GM23338 (cell line): ENCODE results near the gene AKR1E2. TPM values are rescaled to one million over a fixed set of nuclear protein-coding genes. Genes with fewer than 3 reads are reported as not detected.

Experiments
- ATAC-seq: fragments of 200-7000 bp; cut with Tn5 transposase; 3 replicates; pipeline ENCODE4 v1.9.1; 2020
- DNase-seq: peaks from one replicate; pipeline ENCODE4 v3.0.0-alpha.2; 2015; ENCODE audit warnings: low spot score
- H2AFZ ChIP-seq: fragments of 200-600 bp; sonication (generic); 2 replicates; pipeline ENCODE4 v1.8.0; 2016; ENCODE audit warnings: antibody characterized with exemption, mild to moderate bottlenecking, moderate library complexity
- H3F3A ChIP-seq: fragments of 200-600 bp; sonication (generic); replicated peaks from 2 replicates; pipeline ENCODE4 v1.8.0; 2017; ENCODE audit warnings: antibody characterized with exemption, mixed run types, low read depth
- H3K27ac ChIP-seq: fragments of 200-600 bp; sonication (generic); 2 replicates; pipeline ENCODE4 v1.6.1; 2016; ENCODE audit warnings: low read depth
- H3K27me3 ChIP-seq: fragments of 200-600 bp; sonication (generic); 2 replicates; pipeline ENCODE4 v1.8.0; 2016; ENCODE audit warnings: mild to moderate bottlenecking, mixed run types, moderate library complexity; ENCODE audit not compliant: insufficient read depth
- H3K36me3 ChIP-seq: fragments of 200-600 bp; sonication (generic); 2 replicates; pipeline ENCODE4 v1.8.0; 2016; ENCODE audit warnings: mild to moderate bottlenecking; ENCODE audit not compliant: insufficient read depth
- H3K4me1 ChIP-seq: fragments of 200-600 bp; sonication (generic); 2 replicates; pipeline ENCODE4 v1.8.0; 2016; ENCODE audit warnings: mild to moderate bottlenecking, moderate library complexity; ENCODE audit not compliant: insufficient read depth
- H3K4me2 ChIP-seq: fragments of 200-600 bp; sonication (generic); 2 replicates; pipeline ENCODE4 v1.7.1; 2017; ENCODE audit warnings: mixed run types
- H3K4me3 ChIP-seq: fragments of 200-600 bp; sonication (generic); 2 replicates; pipeline ENCODE4 v1.6.1; 2016; ENCODE audit warnings: mixed run types
- H3K79me2 ChIP-seq: fragments of 200-600 bp; sonication (generic); replicated peaks from 2 replicates; pipeline ENCODE4 v1.8.0; 2017; ENCODE audit warnings: mild to moderate bottlenecking; ENCODE audit not compliant: insufficient read depth
- H3K9me2 ChIP-seq: fragments of 200-600 bp; sonication (generic); 2 replicates; pipeline ENCODE4 v1.8.0; 2017; ENCODE audit not compliant: insufficient read depth
- H4K20me1 ChIP-seq: fragments of 200-600 bp; sonication (generic); replicated peaks from 2 replicates; pipeline ENCODE4 v1.8.0; 2017; ENCODE audit warnings: mild to moderate bottlenecking; ENCODE audit not compliant: insufficient read depth
- H3K27ac Mint-ChIP-seq: 2 replicates; pipeline ENCODE4 v1.8.0; 2020; ENCODE audit warnings: inconsistent platforms, mild to moderate bottlenecking, moderate library complexity, mixed read lengths
- H3K27me3 Mint-ChIP-seq: 3 replicates; pipeline ENCODE4 v1.8.0; 2022; ENCODE audit warnings: low read depth, mild to moderate bottlenecking, moderate library complexity, mixed read lengths, inconsistent platforms; ENCODE audit not compliant: insufficient read depth, poor library complexity
- H3K36me3 Mint-ChIP-seq: 3 replicates; pipeline ENCODE4 v1.8.0; 2021; ENCODE audit warnings: low read depth, mild to moderate bottlenecking, inconsistent platforms, moderate library complexity, mixed read lengths
- H3K4me1 Mint-ChIP-seq: 3 replicates; pipeline ENCODE4 v1.8.0; 2020; ENCODE audit warnings: mild to moderate bottlenecking, inconsistent platforms, mixed read lengths
- H3K4me3 Mint-ChIP-seq: 3 replicates; pipeline ENCODE4 v1.8.0; 2021; ENCODE audit warnings: moderate library complexity, mild to moderate bottlenecking, inconsistent platforms, mixed read lengths
- H3K9me3 Mint-ChIP-seq: 3 replicates; pipeline ENCODE4 v1.8.0; 2020; ENCODE audit warnings: moderate library complexity, mild to moderate bottlenecking, inconsistent platforms, mixed read lengths
- CREB1 ChIP-seq: fragments of 250-450 bp; sonication (Bioruptor Pico); IDR thresholded peaks from 2 replicates; pipeline ENCODE4 v1.5.0; 2020; ENCODE audit warnings: low read depth, mild to moderate bottlenecking, moderate library complexity
- EZH2 ChIP-seq: fragments of 200-600 bp; sonication (generic); IDR thresholded peaks from one replicate; pipeline ENCODE4 v1.8.0; 2017; ENCODE audit warnings: antibody characterized with exemption, mild to moderate bottlenecking, low read depth; ENCODE audit not compliant: unreplicated experiment
- EZH2phosphoT487 ChIP-seq: fragments of 200-600 bp; sonication (generic); IDR thresholded peaks from one replicate; pipeline ENCODE4 v1.8.1; 2018; ENCODE audit warnings: antibody characterized with exemption; ENCODE audit not compliant: unreplicated experiment
- JUNB ChIP-seq: IDR thresholded peaks from one replicate; pipeline ENCODE4 v1.6.1; 2016; ENCODE audit warnings: antibody characterized with exemption; ENCODE audit not compliant: unreplicated experiment
- NANOG ChIP-seq: IDR thresholded peaks from 2 replicates; pipeline ENCODE4 v1.6.1; 2016; ENCODE audit warnings: antibody characterized with exemption, borderline replicate concordance
- POLR2AphosphoS5 ChIP-seq: IDR thresholded peaks from 2 replicates; pipeline ENCODE4 v1.6.1; 2016; ENCODE audit warnings: antibody characterized with exemption, low read depth
- STAT1 ChIP-seq: IDR thresholded peaks from one replicate; pipeline ENCODE4 v1.6.1; 2016; ENCODE audit warnings: antibody characterized with exemption; ENCODE audit not compliant: unreplicated experiment
- ZNF114 ChIP-seq: fragments of 250-450 bp; sonication (Bioruptor Pico); IDR thresholded peaks from 2 replicates; pipeline ENCODE4 v1.5.0; 2020; ENCODE audit warnings: mild to moderate bottlenecking, moderate library complexity
- ZNF331 ChIP-seq: fragments of 250-450 bp; sonication (Bioruptor Pico); IDR thresholded peaks from 2 replicates; pipeline ENCODE4 v1.5.0; 2020; ENCODE audit warnings: low read depth, mild to moderate bottlenecking, moderate library complexity
- polyA plus RNA-seq: library from polyadenylated mRNA; unstranded; fragments of >200 nt; fragmentation: Nextera tagmentation; extraction: Ambion mirVana; gene quantifications from 2 replicates; pipeline ENCODE4 v1.2.1, GENCODE V29; 2016
- total RNA-seq: library from RNA; depleted of rRNA; stranded (reverse); fragments of >200 nt; shearing (Covaris generic); gene quantifications from 2 replicates; pipeline ENCODE4 v1.2.3, GENCODE V29; 2014
- TF ChIP-seq, protein P1 (sequence below): IDR thresholded peaks from one replicate; pipeline ENCODE4 v1.6.1; 2018; ENCODE audit warnings: antibody characterized with exemption; ENCODE audit not compliant: unreplicated experiment
- TF ChIP-seq, protein P2 (sequence below), 2 experiments: fragments of 200-600 bp in 1 of 2; sonication (generic) in 1 of 2; conservative IDR thresholded peaks; 2 replicates each; pipeline versions ENCODE4 v1.5.1 to v1.6.1; 2016 to 2017; ENCODE audit warnings: antibody characterized with exemption in 2 of 2, low read depth in 2 of 2, mild to moderate bottlenecking in 2 of 2, moderate library complexity in 1 of 2
- TF ChIP-seq, protein P3 (sequence below): IDR thresholded peaks from 2 replicates; pipeline ENCODE4 v1.6.1; 2016; ENCODE audit warnings: antibody characterized with exemption

The AKR1E2 gene
- total and polyA plus RNA-seq, 2 experiments from 2014 or later = 2.2 to 4.3 TPM

DNA sequence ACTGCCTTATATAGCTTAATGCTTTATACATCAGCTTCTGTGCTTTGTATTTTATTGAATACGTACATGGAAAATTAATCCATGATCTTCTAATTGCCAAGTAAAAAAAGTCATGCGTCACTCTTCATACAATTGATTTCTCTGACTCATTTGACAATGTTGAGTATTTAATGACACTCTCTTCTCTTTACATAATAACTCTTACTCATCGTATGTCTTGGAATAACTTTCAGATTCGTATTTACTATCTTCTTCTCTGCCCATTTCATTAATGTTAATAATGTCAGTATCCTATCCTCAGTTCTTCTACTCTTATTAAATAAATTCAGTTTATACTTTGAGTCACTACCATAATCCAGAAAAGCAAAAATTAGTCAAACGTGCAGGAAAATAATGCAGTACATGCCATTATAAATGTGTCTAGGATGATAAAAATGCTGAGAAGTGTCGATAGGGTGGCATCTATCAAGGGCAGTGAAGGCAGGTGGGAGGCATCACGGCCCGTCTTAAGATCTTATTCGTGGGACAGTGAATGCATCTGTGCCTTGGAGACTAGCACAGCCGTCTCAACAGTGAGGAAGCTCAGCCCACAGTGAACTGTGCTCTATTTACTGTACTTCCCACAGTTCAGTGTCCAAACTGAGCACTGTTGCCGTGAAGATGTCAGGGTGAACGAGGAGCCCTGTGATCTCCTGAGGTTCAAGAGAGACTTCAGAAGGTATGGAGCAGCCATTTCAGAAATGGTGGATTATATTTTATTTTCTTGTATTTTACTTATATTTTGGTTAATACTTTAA lies 39.8 kb upstream of the AKR1E2 start (continued):
- TF ChIP-seq, protein P1, sequence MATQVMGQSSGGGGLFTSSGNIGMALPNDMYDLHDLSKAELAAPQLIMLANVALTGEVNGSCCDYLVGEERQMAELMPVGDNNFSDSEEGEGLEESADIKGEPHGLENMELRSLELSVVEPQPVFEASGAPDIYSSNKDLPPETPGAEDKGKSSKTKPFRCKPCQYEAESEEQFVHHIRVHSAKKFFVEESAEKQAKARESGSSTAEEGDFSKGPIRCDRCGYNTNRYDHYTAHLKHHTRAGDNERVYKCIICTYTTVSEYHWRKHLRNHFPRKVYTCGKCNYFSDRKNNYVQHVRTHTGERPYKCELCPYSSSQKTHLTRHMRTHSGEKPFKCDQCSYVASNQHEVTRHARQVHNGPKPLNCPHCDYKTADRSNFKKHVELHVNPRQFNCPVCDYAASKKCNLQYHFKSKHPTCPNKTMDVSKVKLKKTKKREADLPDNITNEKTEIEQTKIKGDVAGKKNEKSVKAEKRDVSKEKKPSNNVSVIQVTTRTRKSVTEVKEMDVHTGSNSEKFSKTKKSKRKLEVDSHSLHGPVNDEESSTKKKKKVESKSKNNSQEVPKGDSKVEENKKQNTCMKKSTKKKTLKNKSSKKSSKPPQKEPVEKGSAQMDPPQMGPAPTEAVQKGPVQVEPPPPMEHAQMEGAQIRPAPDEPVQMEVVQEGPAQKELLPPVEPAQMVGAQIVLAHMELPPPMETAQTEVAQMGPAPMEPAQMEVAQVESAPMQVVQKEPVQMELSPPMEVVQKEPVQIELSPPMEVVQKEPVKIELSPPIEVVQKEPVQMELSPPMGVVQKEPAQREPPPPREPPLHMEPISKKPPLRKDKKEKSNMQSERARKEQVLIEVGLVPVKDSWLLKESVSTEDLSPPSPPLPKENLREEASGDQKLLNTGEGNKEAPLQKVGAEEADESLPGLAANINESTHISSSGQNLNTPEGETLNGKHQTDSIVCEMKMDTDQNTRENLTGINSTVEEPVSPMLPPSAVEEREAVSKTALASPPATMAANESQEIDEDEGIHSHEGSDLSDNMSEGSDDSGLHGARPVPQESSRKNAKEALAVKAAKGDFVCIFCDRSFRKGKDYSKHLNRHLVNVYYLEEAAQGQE = no peak
- TF ChIP-seq CREB1 (CRISPR knock-in tag) = no peak
- TF ChIP-seq EZH2 = no peak
- TF ChIP-seq NANOG = no peak
- TF ChIP-seq, protein P2, sequence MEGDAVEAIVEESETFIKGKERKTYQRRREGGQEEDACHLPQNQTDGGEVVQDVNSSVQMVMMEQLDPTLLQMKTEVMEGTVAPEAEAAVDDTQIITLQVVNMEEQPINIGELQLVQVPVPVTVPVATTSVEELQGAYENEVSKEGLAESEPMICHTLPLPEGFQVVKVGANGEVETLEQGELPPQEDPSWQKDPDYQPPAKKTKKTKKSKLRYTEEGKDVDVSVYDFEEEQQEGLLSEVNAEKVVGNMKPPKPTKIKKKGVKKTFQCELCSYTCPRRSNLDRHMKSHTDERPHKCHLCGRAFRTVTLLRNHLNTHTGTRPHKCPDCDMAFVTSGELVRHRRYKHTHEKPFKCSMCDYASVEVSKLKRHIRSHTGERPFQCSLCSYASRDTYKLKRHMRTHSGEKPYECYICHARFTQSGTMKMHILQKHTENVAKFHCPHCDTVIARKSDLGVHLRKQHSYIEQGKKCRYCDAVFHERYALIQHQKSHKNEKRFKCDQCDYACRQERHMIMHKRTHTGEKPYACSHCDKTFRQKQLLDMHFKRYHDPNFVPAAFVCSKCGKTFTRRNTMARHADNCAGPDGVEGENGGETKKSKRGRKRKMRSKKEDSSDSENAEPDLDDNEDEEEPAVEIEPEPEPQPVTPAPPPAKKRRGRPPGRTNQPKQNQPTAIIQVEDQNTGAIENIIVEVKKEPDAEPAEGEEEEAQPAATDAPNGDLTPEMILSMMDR (conservative IDR thresholded peaks at IDR 0.05; ENCODE audit: low read depth in 2 of 2) = no peak

DNA sequence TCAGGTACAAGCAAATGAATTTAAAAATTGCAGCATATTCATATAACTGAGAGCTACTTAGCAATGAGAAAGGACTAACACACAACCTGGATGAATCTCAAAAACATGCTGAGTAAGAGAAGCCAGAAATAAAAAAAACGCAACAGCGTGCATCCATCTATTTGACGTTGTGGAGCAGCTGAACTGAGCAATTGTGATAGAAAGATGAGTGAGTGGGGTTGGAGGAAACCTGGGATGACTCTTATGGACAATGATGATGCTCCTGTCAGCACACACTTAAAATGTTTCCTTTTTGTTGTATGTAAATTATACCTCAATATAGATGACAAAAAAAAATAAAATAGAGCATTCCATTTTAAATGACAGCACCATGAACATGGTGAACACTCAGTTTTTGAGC lies 36.0 kb upstream of the AKR1E2 start:
- no peak overlapping the region for H3K27ac ChIP-seq
- TF ChIP-seq POLR2AphosphoS5 (no peak), ZNF114 (no peak), STAT1 (no peak), EZH2phosphoT487 (no peak), NANOG (no peak), CREB1 (CRISPR knock-in tag) (no peak), ZNF331 (CRISPR knock-in tag) (no peak), JUNB (no peak), EZH2 (no peak)
- TF ChIP-seq, protein P3, sequence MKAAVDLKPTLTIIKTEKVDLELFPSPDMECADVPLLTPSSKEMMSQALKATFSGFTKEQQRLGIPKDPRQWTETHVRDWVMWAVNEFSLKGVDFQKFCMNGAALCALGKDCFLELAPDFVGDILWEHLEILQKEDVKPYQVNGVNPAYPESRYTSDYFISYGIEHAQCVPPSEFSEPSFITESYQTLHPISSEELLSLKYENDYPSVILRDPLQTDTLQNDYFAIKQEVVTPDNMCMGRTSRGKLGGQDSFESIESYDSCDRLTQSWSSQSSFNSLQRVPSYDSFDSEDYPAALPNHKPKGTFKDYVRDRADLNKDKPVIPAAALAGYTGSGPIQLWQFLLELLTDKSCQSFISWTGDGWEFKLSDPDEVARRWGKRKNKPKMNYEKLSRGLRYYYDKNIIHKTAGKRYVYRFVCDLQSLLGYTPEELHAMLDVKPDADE = no peak
- TF ChIP-seq, protein P2 (conservative IDR thresholded peaks at IDR 0.05; ENCODE audit: low read depth in 2 of 2) = no peak
- TF ChIP-seq, protein P1 = no peak

More for the DNA sequence above, 36.0 kb upstream of the AKR1E2 start:
- DNase-seq = no peak
- Histone ChIP-seq H4K20me1 (no peaks in the 10 kb centered on the region), H3F3A (no peaks in the 10 kb centered on the region), H3K4me2 (no peak overlapping the region), H2AFZ (no peak overlapping the region), H3K9me2 (no peaks in the 10 kb centered on the region), H3K27me3 (no peaks in the 10 kb centered on the region), H3K79me2 (no peaks in the 10 kb centered on the region), H3K4me3 (no peak overlapping the region), H3K4me1 (no peaks in the 10 kb centered on the region), H3K36me3 (no peaks in the 10 kb centered on the region)
- ATAC-seq = no peak
- Mint-ChIP-seq H3K36me3 (no peaks in the 10 kb centered on the region), H3K9me3 (no peaks in the 10 kb centered on the region), H3K27me3 (no peaks in the 10 kb centered on the region), H3K4me1 (0 out of 3 replicates have a peak, but pooled peaks cover 2% of the 10 kb centered on the region), H3K4me3 (no peak overlapping the region), H3K27ac (no peak overlapping the region)
